GM12873 (cell line): ENCODE results near the gene KRT75.

Experiments
- CTCF ChIP-seq: IDR thresholded peaks from 2 replicates; pipeline ENCODE4 v1.5.1; 2012; ENCODE audit warnings: low read depth, mild to moderate bottlenecking, moderate library complexity, low read length, control low read depth; ENCODE audit not compliant: insufficient read depth; ENCODE audit errors: missing control alignments

KRT75 gene

GRCh38 chr12:52461693-52462092 lies 27.5 kb upstream of the KRT75 start:
- TF ChIP-seq CTCF: no peak

- TF ChIP-seq CTCF: no peak
Observed at GRCh38 chr12:52458861-52459260, 24.7 kb upstream of the KRT75 start.

GRCh38 chr12:52455821-52456220 lies 21.6 kb upstream of the KRT75 start:
- no peak for TF ChIP-seq CTCF

GRCh38 chr12:52454411-52455201 lies 20.4 kb upstream of the KRT75 start:
- no peak for TF ChIP-seq CTCF

GRCh38 chr12:52452101-52452500 lies 17.9 kb upstream of the KRT75 start, which contains the start of gene KRT6B:
Gene KRT6B (minus strand): TSS chr12:52452146. CDS start chr12:52452078, 68 bp downstream.
- TF ChIP-seq CTCF: no peak

GRCh38 chr12:52448228-52448627 lies 14.1 kb upstream of the KRT75 start:
- no peak for TF ChIP-seq CTCF

GRCh38 chr12:52446367-52447045 lies 12.3 kb upstream of the KRT75 start:
- TF ChIP-seq CTCF: no peak
